HG03103 (cell line): ENCODE results near the gene EVC.
"Not testable (repeated sequence)": the region's sequence is repeated elsewhere in the genome, so short reads cannot be mapped to it uniquely, and the experiment has no call there.

Source experiments
- ATAC-seq: cut with Tn5 transposase; IDR thresholded peaks from one replicate; pipeline ENCODE4 v1.9.1; 2021; ENCODE audit warnings: low read depth; ENCODE audit not compliant: unreplicated experiment

Gene EVC

GRCh38 chr4:5836943-5837342 lies 125.9 kb downstream of the EVC start:
- ATAC-seq: no peak

- ATAC-seq: not testable (repeated sequence)
Measured at GRCh38 chr4:5837483-5837882, 126.5 kb downstream of the EVC start.

- no peak for ATAC-seq
Measured at GRCh38 chr4:5839332-5839731, 128.3 kb downstream of the EVC start.

GRCh38 chr4:5839751-5840674 lies 129.0 kb downstream of the EVC start:
- ATAC-seq: no peak

- no peak for ATAC-seq
Measured at GRCh38 chr4:5842456-5842855, 131.5 kb downstream of the EVC start.

GRCh38 chr4:5843573-5844530 lies 132.9 kb downstream of the EVC start:
- ATAC-seq: no peak

- no peak for ATAC-seq
Measured at GRCh38 chr4:5845035-5845905, 134.3 kb downstream of the EVC start.

GRCh38 chr4:5851637-5852301 lies 140.8 kb downstream of the EVC start:
- ATAC-seq: no peak

- no peak for ATAC-seq
Measured at GRCh38 chr4:5852523-5853202, 141.7 kb downstream of the EVC start.

GRCh38 chr4:5854929-5855328 lies 143.9 kb downstream of the EVC start:
- no peak for ATAC-seq

GRCh38 chr4:5856362-5856761 lies 145.4 kb downstream of the EVC start:
- ATAC-seq: not testable (repeated sequence)

GRCh38 chr4:5857199-5857598 lies 146.2 kb downstream of the EVC start:
- no peak for ATAC-seq

GRCh38 chr4:5858020-5858769 lies 147.2 kb downstream of the EVC start:
- no peak for ATAC-seq

GRCh38 chr4:5863461-5864113 lies 152.6 kb downstream of the EVC start:
- no peak for ATAC-seq
